ENCODE data around the gene PPIL6. TPM values are rescaled to one million over a fixed set of nuclear protein-coding genes. Genes with fewer than 3 reads are reported as not detected.

Gene PPIL6
- total RNA-seq, 1 experiment from 2014 or later = 0.61 TPM

DNA sequence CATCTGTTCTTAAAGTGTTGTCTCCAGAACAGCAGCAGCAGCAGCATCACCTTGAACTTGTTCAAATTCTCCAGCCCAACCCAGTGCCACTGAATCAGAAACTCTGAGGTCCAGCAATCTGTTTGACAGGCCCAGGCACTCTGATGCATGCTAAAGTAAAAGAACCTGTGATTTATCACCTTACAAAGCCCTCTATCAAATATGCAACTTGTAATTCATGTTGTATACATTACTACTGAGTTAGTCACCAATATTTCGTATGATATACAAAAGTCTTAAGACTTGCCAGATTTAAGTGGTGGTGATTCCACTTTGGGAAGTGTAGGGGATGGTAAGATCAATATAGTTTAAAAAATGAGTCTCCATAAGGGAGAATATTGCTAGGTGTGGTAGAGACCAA is 52.2 kb downstream of the PPIL6 start:
- DNase-seq (ENCODE audit: low spot score) = no peak
- POLR2A ChIA-PET = no interaction called here
- no peaks in the 10 kb centered on the region for H3K27me3 Mint-ChIP-seq (ENCODE audit: low read depth)
- peaks cover 8% of the 10 kb centered on the region for H3K4me1 Mint-ChIP-seq
- H3K4me3 Mint-ChIP-seq = no peak overlapping the region
- CTCF ChIA-PET = no interaction called here
- ATAC-seq = no peak
- TF ChIP-seq, protein P1, sequence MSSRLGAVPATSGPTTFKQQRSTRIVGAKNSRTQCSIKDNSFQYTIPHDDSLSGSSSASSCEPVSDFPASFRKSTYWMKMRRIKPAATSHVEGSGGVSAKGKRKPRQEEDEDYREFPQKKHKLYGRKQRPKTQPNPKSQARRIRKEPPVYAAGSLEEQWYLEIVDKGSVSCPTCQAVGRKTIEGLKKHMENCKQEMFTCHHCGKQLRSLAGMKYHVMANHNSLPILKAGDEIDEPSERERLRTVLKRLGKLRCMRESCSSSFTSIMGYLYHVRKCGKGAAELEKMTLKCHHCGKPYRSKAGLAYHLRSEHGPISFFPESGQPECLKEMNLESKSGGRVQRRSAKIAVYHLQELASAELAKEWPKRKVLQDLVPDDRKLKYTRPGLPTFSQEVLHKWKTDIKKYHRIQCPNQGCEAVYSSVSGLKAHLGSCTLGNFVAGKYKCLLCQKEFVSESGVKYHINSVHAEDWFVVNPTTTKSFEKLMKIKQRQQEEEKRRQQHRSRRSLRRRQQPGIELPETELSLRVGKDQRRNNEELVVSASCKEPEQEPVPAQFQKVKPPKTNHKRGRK (CRISPR knock-in tag; IDR thresholded peaks at IDR 0.05; ENCODE audit: borderline replicate concordance) = no peak
- TF ChIP-seq, protein P2, sequence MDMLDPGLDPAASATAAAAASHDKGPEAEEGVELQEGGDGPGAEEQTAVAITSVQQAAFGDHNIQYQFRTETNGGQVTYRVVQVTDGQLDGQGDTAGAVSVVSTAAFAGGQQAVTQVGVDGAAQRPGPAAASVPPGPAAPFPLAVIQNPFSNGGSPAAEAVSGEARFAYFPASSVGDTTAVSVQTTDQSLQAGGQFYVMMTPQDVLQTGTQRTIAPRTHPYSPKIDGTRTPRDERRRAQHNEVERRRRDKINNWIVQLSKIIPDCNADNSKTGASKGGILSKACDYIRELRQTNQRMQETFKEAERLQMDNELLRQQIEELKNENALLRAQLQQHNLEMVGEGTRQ (CRISPR knock-in tag; IDR thresholded peaks at IDR 0.05) = no peak
- TF ChIP-seq, protein P3, sequence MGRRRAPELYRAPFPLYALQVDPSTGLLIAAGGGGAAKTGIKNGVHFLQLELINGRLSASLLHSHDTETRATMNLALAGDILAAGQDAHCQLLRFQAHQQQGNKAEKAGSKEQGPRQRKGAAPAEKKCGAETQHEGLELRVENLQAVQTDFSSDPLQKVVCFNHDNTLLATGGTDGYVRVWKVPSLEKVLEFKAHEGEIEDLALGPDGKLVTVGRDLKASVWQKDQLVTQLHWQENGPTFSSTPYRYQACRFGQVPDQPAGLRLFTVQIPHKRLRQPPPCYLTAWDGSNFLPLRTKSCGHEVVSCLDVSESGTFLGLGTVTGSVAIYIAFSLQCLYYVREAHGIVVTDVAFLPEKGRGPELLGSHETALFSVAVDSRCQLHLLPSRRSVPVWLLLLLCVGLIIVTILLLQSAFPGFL (CRISPR knock-in tag; IDR thresholded peaks at IDR 0.05; ENCODE audit: borderline replicate concordance) = no peak
- TF ChIP-seq ELF4 (CRISPR knock-in tag; IDR thresholded peaks at IDR 0.05; ENCODE audit: low read depth) (no peak), SMAD3 (CRISPR knock-in tag; IDR thresholded peaks at IDR 0.05; ENCODE audit: borderline replicate concordance) (no peak), RELA (CRISPR knock-in tag; IDR thresholded peaks at IDR 0.05; ENCODE audit: borderline replicate concordance) (no peak), OVOL2 (CRISPR knock-in tag; IDR thresholded peaks at IDR 0.05; ENCODE audit: borderline replicate concordance) (no peak), ZNF232 (CRISPR knock-in tag; IDR thresholded peaks at IDR 0.05) (no peak), ZNF219 (CRISPR knock-in tag; IDR thresholded peaks at IDR 0.05; ENCODE audit: borderline replicate concordance) (no peak), NFATC4 (CRISPR knock-in tag; IDR thresholded peaks at IDR 0.05) (no peak), CREB1 (CRISPR knock-in tag; IDR thresholded peaks at IDR 0.05) (no peak), SMAD4 (CRISPR knock-in tag; IDR thresholded peaks at IDR 0.05) (no peak)
- TF ChIP-seq, protein P4, sequence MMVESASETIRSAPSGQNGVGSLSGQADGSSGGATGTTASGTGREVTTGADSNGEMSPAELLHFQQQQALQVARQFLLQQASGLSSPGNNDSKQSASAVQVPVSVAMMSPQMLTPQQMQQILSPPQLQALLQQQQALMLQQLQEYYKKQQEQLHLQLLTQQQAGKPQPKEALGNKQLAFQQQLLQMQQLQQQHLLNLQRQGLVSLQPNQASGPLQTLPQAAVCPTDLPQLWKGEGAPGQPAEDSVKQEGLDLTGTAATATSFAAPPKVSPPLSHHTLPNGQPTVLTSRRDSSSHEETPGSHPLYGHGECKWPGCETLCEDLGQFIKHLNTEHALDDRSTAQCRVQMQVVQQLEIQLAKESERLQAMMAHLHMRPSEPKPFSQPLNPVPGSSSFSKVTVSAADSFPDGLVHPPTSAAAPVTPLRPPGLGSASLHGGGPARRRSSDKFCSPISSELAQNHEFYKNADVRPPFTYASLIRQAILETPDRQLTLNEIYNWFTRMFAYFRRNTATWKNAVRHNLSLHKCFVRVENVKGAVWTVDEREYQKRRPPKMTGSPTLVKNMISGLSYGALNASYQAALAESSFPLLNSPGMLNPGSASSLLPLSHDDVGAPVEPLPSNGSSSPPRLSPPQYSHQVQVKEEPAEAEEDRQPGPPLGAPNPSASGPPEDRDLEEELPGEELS (CRISPR knock-in tag; IDR thresholded peaks at IDR 0.05) = no peak
- TF ChIP-seq, protein P5, sequence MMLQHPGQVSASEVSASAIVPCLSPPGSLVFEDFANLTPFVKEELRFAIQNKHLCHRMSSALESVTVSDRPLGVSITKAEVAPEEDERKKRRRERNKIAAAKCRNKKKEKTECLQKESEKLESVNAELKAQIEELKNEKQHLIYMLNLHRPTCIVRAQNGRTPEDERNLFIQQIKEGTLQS (CRISPR knock-in tag; conservative IDR thresholded peaks at IDR 0.05) = no peak
- TF ChIP-seq, protein P6, sequence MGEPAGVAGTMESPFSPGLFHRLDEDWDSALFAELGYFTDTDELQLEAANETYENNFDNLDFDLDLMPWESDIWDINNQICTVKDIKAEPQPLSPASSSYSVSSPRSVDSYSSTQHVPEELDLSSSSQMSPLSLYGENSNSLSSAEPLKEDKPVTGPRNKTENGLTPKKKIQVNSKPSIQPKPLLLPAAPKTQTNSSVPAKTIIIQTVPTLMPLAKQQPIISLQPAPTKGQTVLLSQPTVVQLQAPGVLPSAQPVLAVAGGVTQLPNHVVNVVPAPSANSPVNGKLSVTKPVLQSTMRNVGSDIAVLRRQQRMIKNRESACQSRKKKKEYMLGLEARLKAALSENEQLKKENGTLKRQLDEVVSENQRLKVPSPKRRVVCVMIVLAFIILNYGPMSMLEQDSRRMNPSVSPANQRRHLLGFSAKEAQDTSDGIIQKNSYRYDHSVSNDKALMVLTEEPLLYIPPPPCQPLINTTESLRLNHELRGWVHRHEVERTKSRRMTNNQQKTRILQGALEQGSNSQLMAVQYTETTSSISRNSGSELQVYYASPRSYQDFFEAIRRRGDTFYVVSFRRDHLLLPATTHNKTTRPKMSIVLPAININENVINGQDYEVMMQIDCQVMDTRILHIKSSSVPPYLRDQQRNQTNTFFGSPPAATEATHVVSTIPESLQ (CRISPR knock-in tag; IDR thresholded peaks at IDR 0.05) = no peak
- TF ChIP-seq, protein P7, sequence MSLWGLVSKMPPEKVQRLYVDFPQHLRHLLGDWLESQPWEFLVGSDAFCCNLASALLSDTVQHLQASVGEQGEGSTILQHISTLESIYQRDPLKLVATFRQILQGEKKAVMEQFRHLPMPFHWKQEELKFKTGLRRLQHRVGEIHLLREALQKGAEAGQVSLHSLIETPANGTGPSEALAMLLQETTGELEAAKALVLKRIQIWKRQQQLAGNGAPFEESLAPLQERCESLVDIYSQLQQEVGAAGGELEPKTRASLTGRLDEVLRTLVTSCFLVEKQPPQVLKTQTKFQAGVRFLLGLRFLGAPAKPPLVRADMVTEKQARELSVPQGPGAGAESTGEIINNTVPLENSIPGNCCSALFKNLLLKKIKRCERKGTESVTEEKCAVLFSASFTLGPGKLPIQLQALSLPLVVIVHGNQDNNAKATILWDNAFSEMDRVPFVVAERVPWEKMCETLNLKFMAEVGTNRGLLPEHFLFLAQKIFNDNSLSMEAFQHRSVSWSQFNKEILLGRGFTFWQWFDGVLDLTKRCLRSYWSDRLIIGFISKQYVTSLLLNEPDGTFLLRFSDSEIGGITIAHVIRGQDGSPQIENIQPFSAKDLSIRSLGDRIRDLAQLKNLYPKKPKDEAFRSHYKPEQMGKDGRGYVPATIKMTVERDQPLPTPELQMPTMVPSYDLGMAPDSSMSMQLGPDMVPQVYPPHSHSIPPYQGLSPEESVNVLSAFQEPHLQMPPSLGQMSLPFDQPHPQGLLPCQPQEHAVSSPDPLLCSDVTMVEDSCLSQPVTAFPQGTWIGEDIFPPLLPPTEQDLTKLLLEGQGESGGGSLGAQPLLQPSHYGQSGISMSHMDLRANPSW (CRISPR knock-in tag; conservative IDR thresholded peaks at IDR 0.05; ENCODE audit: low read depth) = no peak
- TF ChIP-seq, protein P8, sequence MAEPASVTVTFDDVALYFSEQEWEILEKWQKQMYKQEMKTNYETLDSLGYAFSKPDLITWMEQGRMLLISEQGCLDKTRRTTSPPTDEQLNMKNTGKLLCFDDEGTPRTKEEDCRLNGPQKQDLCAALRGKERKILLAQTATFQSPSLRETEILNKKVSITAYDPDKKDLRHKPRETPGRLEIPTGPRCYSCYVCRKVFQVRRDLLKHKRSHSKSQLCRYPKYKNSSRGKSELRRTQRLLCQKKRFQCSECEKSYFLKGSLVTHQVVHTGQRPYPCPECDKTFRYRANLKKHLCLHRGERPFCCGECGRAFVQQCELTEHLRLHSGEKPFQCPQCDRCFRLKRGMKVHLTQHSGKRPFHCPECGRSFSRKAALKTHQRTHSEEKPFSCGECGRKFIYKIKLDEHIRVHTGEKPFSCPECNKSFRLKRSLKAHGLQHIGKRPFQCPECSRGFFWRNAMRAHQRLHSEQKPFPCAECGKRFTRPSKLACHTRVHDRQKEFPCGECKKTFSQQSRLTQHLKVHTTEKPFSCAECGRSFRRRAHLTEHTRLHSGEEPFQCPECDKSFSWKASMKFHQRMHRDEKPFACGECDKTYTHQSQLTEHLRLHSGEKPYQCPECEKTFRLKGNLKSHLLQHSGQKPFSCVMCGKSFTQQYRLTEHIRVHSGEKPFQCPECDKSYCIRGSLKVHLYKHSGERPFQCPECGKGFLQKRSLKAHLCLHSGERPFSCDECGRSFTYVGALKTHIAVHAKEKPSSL (CRISPR knock-in tag; conservative IDR thresholded peaks at IDR 0.05) = no peak
- H3K9me3 Mint-ChIP-seq = no peaks in the 10 kb centered on the region
- H3K27ac Mint-ChIP-seq = no peak overlapping the region
- no peaks in the 10 kb centered on the region for H3K36me3 Mint-ChIP-seq
